ENCODE data around the gene RBM33. TPM values are rescaled to one million over a fixed set of nuclear protein-coding genes. Genes with fewer than 3 reads are reported as not detected.

The RBM33 gene
- total and polyA plus RNA-seq, 2 of the 4 experiments (the other 2 are of a cell fraction): 7.3 to 10.8 TPM

DNA sequence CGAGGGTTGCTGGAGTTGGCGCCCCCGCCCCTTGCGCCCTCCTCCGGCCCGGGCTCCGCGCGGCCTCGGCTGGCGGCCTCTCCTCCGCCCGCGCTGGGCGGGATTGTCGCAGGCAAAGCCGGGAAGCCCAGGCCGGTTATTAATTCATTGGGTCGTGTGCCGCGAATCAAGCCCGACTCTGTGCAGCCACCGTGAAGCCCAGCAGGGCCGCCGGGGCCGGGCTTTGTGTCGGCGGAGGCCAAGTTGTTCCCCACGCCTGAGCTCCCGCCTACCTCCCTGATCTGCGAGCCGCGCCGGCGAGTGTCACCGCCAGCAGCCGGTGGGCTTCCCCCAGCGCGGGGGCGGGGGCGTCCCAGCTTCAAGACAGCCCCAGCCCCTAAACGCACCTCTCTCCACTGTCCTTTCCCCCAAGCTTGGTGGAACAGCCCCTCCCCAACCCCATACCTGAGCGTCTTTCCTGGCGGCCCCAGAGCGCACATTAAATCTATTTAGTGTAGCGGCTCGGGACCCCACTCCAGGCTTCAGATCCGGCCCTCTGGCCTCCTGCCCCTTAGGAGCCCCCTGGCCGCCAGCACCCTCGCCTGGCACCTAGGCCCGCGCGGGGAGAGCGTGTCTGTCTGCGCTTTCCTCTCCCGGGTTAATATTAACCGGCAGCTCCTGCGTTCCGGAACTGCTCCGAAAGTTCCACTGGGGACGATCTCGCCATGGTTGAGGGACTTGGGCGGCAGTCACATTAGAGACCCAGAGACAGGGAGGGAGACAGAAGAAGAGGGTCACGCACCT is 164.3 kb downstream of the RBM33 start:
- Histone ChIP-seq H2AK5ac (ENCODE audit: low read depth, low read length) (no peak overlapping the region), H3K23ac (ENCODE audit: low read depth, low read length) (no peak overlapping the region), H3K18ac (ENCODE audit: low read depth, low read length) (no peak overlapping the region), H3K56ac (ENCODE audit: extremely low read depth, insufficient read depth, low read length) (no peak overlapping the region), H2BK20ac (ENCODE audit: low read depth, low read length) (no peak overlapping the region), H3K27me3 (ENCODE audit: control insufficient read depth, insufficient read depth, low read length) (peaks cover 79% of the 10 kb centered on the region), H3K4me2 (ENCODE audit: low read depth, low read length) (no peak overlapping the region; the same call in 1 of the 2 replicates), H3K9me3 (ENCODE audit: control insufficient read depth, insufficient read depth, low read length) (no peaks in the 10 kb centered on the region), H3K4me1 (ENCODE audit: control insufficient read depth, insufficient read depth, low read length) (peaks cover under 1% of the 10 kb centered on the region; the same call in 1 of the 2 replicates), H3K9me1 (ENCODE audit: insufficient read depth, low read length) (no peaks in the 10 kb centered on the region), H3K36me3 (ENCODE audit: control insufficient read depth, insufficient read depth, low read length) (no peaks in the 10 kb centered on the region), H4K20me1 (ENCODE audit: insufficient read depth, low read length) (no peaks in the 10 kb centered on the region; the same call in 1 of the 2 replicates), H2BK120ac (ENCODE audit: low read depth, low read length) (no peak overlapping the region), H2BK5ac (ENCODE audit: low read depth, low read length, poor library complexity, severe bottlenecking) (no peak overlapping the region), H2AFZ (replicated peaks; ENCODE audit: low read length, poor library complexity) (no peak overlapping the region), H3K27ac (ENCODE audit: insufficient read depth, low read length) (no peak overlapping the region), H2BK15ac (ENCODE audit: low read depth, low read length) (no peak overlapping the region), H4K8ac (ENCODE audit: low read depth in 2 of 2, low read length in 2 of 2) (no peak overlapping the region), H4K91ac (ENCODE audit: insufficient read depth, low read depth, low read length) (no peak overlapping the region), H3K9ac (ENCODE audit: low read depth, low read length) (no peak overlapping the region), H2AK9ac (replicated peaks; ENCODE audit: low read depth, low read length, poor library complexity) (no peak overlapping the region), H4K5ac (ENCODE audit: low read depth, low read length) (no peak overlapping the region), H3K79me1 (ENCODE audit: low read depth in 1 of 2, low read length in 2 of 2) (no peaks in the 10 kb centered on the region), H3K4ac (ENCODE audit: low read depth, low read length) (no peak overlapping the region), H3K4me3 (ENCODE audit: insufficient read depth, low read depth, low read length) (no peak overlapping the region; the same call in 1 of the 2 replicates), H3K14ac (replicated peaks; ENCODE audit: low read depth, low read length) (no peak overlapping the region)
- in situ Hi-C loops (cut with MboI; ENCODE audit: low sequenced_read_pairs): loop anchor here (25.0 kb wide), 1 partner anchor 829 kb away; the partner anchor contains the start of gene RNF32
- ATAC-seq (ENCODE audit: low read depth) (no peak), DNase-seq (no peak)
- WGBS, 2 experiments (ENCODE audit: extremely low coverage in 2 of 2, insufficient read length in 1 of 2): 1% methylated on average over 21 of the region's 64 CpGs; no CpG with 5 or more reads in 1 of the 2 experiments
- ChIA-PET CTCF (no interaction called here), POLR2A (ENCODE audit: unreplicated experiment) (no interaction called here)
- BruUV-seq (replicated peaks): no TSS peak
- dilution Hi-C loops (cut with HindIII; ENCODE audit: low sequenced_read_pairs, unreplicated experiment): no loop called here
- TF ChIP-seq CEBPB (IDR thresholded peaks at IDR 0.05; ENCODE audit: low read depth, low read length) (no peak), SMC3 (IDR thresholded peaks at IDR 0.05; ENCODE audit: low read depth, low read length) (no peak), FOS (IDR thresholded peaks at IDR 0.05; ENCODE audit: low read depth, low read length) (no peak), POLR2A (IDR thresholded peaks at IDR 0.05; ENCODE audit: low read depth, low read length) (no peak), RFX5 (IDR thresholded peaks at IDR 0.05; ENCODE audit: low read depth, low read length) (no peak), CHD1 (IDR thresholded peaks at IDR 0.05; ENCODE audit: low read depth, low read length) (no peak), NFE2L2 (IDR thresholded peaks at IDR 0.05; ENCODE audit: low read depth, low read length) (no peak), MAFK (IDR thresholded peaks at IDR 0.05; ENCODE audit: low read depth, low read length) (no peak), BHLHE40 (IDR thresholded peaks at IDR 0.05; ENCODE audit: low read depth, low read length) (no peak), RCOR1 (IDR thresholded peaks at IDR 0.05; ENCODE audit: insufficient replicate concordance, low read length) (no peak), MAZ (IDR thresholded peaks at IDR 0.05; ENCODE audit: borderline replicate concordance, low read depth, low read length) (no peak), MXI1 (IDR thresholded peaks at IDR 0.05; ENCODE audit: borderline replicate concordance, low read depth, low read length) (no peak)
- TF ChIP-seq, protein P1, sequence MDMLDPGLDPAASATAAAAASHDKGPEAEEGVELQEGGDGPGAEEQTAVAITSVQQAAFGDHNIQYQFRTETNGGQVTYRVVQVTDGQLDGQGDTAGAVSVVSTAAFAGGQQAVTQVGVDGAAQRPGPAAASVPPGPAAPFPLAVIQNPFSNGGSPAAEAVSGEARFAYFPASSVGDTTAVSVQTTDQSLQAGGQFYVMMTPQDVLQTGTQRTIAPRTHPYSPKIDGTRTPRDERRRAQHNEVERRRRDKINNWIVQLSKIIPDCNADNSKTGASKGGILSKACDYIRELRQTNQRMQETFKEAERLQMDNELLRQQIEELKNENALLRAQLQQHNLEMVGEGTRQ (IDR thresholded peaks at IDR 0.05; ENCODE audit: low read depth, low read length): no peak
- TF ChIP-seq, protein P2, sequence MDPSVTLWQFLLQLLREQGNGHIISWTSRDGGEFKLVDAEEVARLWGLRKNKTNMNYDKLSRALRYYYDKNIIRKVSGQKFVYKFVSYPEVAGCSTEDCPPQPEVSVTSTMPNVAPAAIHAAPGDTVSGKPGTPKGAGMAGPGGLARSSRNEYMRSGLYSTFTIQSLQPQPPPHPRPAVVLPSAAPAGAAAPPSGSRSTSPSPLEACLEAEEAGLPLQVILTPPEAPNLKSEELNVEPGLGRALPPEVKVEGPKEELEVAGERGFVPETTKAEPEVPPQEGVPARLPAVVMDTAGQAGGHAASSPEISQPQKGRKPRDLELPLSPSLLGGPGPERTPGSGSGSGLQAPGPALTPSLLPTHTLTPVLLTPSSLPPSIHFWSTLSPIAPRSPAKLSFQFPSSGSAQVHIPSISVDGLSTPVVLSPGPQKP (IDR thresholded peaks at IDR 0.05; ENCODE audit: borderline replicate concordance, low read depth, low read length): no peak
- TF ChIP-seq, protein P3, sequence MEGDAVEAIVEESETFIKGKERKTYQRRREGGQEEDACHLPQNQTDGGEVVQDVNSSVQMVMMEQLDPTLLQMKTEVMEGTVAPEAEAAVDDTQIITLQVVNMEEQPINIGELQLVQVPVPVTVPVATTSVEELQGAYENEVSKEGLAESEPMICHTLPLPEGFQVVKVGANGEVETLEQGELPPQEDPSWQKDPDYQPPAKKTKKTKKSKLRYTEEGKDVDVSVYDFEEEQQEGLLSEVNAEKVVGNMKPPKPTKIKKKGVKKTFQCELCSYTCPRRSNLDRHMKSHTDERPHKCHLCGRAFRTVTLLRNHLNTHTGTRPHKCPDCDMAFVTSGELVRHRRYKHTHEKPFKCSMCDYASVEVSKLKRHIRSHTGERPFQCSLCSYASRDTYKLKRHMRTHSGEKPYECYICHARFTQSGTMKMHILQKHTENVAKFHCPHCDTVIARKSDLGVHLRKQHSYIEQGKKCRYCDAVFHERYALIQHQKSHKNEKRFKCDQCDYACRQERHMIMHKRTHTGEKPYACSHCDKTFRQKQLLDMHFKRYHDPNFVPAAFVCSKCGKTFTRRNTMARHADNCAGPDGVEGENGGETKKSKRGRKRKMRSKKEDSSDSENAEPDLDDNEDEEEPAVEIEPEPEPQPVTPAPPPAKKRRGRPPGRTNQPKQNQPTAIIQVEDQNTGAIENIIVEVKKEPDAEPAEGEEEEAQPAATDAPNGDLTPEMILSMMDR (conservative IDR thresholded peaks at IDR 0.05; ENCODE audit: low read depth, low read length): no peak
- intact Hi-C loops (cut with micrococcal nuclease): no loop called here
